ENCODE measurements around the gene PRKCZ. TPM values are rescaled to one million over a fixed set of nuclear protein-coding genes. Genes with fewer than 3 reads are reported as not detected.

Gene PRKCZ
- total RNA-seq, 3 donors from 2014 or later (not counting 1 experiment from before 2014, with no cell fraction given): 25.1 to 37.1 (median 30.5) TPM

- DNase-seq: no peak
- H3K27me3 Mint-ChIP-seq (ENCODE audit: low read depth in 2 of 2): peaks cover 5 to 25% of the 10 kb centered on the region in 2 donors
- Histone ChIP-seq H3K27ac (ENCODE audit: low read length) (no peak overlapping the region), H3K4me3 (ENCODE audit: low read length) (no peak overlapping the region), H3K27me3 (ENCODE audit: control insufficient read depth, insufficient read depth, low read length) (peaks cover 17% of the 10 kb centered on the region), H3K9me3 (ENCODE audit: control insufficient read depth, insufficient read depth, low read length) (no peaks in the 10 kb centered on the region), H3K36me3 (ENCODE audit: control insufficient read depth, insufficient read depth, low read length) (no peaks in the 10 kb centered on the region), H3K4me1 (ENCODE audit: control insufficient read depth, insufficient read depth, low read length) (peaks cover 24% of the 10 kb centered on the region)
- WGBS (ENCODE audit: insufficient coverage): 77% methylated on average over 15 of the region's 15 CpGs
- no peaks in the 10 kb centered on the region for H3K36me3 Mint-ChIP-seq
- peaks cover 18 to 26% of the 10 kb centered on the region in 2 donors for H3K4me1 Mint-ChIP-seq
- no peak for ATAC-seq
- H3K27ac Mint-ChIP-seq: no peak overlapping the region
- no peak for TF ChIP-seq CTCF (IDR thresholded peaks at IDR 0.05)
- intact Hi-C loops (cut with micrococcal nuclease): loop anchor here (5.0 kb wide), 1 partner anchor 103 kb away; no protein-coding TSS in a partner anchor
- no peaks in the 10 kb centered on the region for H3K9me3 Mint-ChIP-seq
- peak overlapping the region; percentile 59 for H3K4me3 Mint-ChIP-seq
These were observed 4.6 kb upstream of the PRKCZ start for GRCh38 chr1:2045468-2046173.

GRCh38 chr1:2046174-2046917 lies 3.9 kb upstream of the PRKCZ start:
- Mint-ChIP-seq H3K36me3 (no peaks in the 10 kb centered on the region), H3K27ac (no peak overlapping the region), H3K9me3 (no peaks in the 10 kb centered on the region), H3K4me1 (peaks cover 18 to 26% of the 10 kb centered on the region in 2 donors), H3K4me3 (peak overlapping the region; percentile 59), H3K27me3 (ENCODE audit: low read depth in 2 of 2) (peaks cover 5 to 25% of the 10 kb centered on the region in 2 donors)
- H3K9me3 ChIP-seq (ENCODE audit: control insufficient read depth, insufficient read depth, low read length): no peaks in the 10 kb centered on the region
- WGBS (ENCODE audit: insufficient coverage): 34% methylated on average over 20 of the region's 20 CpGs
- H3K27ac ChIP-seq (ENCODE audit: low read length): no peak overlapping the region
- H3K27me3 ChIP-seq (ENCODE audit: control insufficient read depth, insufficient read depth, low read length): peaks cover 17% of the 10 kb centered on the region
- intact Hi-C loops (cut with micrococcal nuclease): loop anchor here (5.0 kb wide), 1 partner anchor 104 kb away; no protein-coding TSS in a partner anchor
- H3K36me3 ChIP-seq (ENCODE audit: control insufficient read depth, insufficient read depth, low read length): no peaks in the 10 kb centered on the region
- no peak overlapping the region for H3K4me3 ChIP-seq (ENCODE audit: low read length)
- DNase-seq (peak in 1 of 2 donors; percentile 61), ATAC-seq (no peak)
- TF ChIP-seq CTCF (IDR thresholded peaks at IDR 0.05): no peak
- H3K4me1 ChIP-seq (ENCODE audit: control insufficient read depth, insufficient read depth, low read length): peaks cover 30% of the 10 kb centered on the region

GRCh38 chr1:2046953-2047748 lies 3.1 kb upstream of the PRKCZ start:
- peaks cover 5 to 25% of the 10 kb centered on the region in 2 donors for H3K27me3 Mint-ChIP-seq (ENCODE audit: low read depth in 2 of 2)
- H3K4me3 Mint-ChIP-seq: no peak overlapping the region
- TF ChIP-seq CTCF (IDR thresholded peaks at IDR 0.05): no peak
- Histone ChIP-seq H3K27ac (ENCODE audit: low read length) (no peak overlapping the region), H3K36me3 (ENCODE audit: control insufficient read depth, insufficient read depth, low read length) (no peaks in the 10 kb centered on the region), H3K4me1 (ENCODE audit: control insufficient read depth, insufficient read depth, low read length) (peaks cover 35% of the 10 kb centered on the region), H3K27me3 (ENCODE audit: control insufficient read depth, insufficient read depth, low read length) (peaks cover 17% of the 10 kb centered on the region), H3K9me3 (ENCODE audit: control insufficient read depth, insufficient read depth, low read length) (no peaks in the 10 kb centered on the region), H3K4me3 (ENCODE audit: low read length) (no peak overlapping the region)
- intact Hi-C loops (cut with micrococcal nuclease): loop anchor here (5.0 kb wide), 1 partner anchor 105 kb away; no protein-coding TSS in a partner anchor
- peaks cover 18 to 27% of the 10 kb centered on the region in 2 donors for H3K4me1 Mint-ChIP-seq
- 55% methylated on average over 25 of the region's 25 CpGs for WGBS (ENCODE audit: insufficient coverage)
- DNase-seq (no peak), ATAC-seq (no peak)
- no peaks in the 10 kb centered on the region for H3K36me3 Mint-ChIP-seq
- H3K27ac Mint-ChIP-seq: no peak overlapping the region
- H3K9me3 Mint-ChIP-seq: no peaks in the 10 kb centered on the region
